ENCODE measurements around the gene SLC2A4RG. TPM values are rescaled to one million over a fixed set of nuclear protein-coding genes. Genes with fewer than 3 reads are reported as not detected.
A peak's percentile ranks its signal among the peaks of the same experiment; 100 is the strongest.
"Not testable (repeated sequence)": the region's sequence is repeated elsewhere in the genome, so short reads cannot be mapped to it uniquely, and the experiment has no call there.

SLC2A4RG gene
- total RNA-seq, 1 experiment from 2014 or later = 200 TPM

DNA sequence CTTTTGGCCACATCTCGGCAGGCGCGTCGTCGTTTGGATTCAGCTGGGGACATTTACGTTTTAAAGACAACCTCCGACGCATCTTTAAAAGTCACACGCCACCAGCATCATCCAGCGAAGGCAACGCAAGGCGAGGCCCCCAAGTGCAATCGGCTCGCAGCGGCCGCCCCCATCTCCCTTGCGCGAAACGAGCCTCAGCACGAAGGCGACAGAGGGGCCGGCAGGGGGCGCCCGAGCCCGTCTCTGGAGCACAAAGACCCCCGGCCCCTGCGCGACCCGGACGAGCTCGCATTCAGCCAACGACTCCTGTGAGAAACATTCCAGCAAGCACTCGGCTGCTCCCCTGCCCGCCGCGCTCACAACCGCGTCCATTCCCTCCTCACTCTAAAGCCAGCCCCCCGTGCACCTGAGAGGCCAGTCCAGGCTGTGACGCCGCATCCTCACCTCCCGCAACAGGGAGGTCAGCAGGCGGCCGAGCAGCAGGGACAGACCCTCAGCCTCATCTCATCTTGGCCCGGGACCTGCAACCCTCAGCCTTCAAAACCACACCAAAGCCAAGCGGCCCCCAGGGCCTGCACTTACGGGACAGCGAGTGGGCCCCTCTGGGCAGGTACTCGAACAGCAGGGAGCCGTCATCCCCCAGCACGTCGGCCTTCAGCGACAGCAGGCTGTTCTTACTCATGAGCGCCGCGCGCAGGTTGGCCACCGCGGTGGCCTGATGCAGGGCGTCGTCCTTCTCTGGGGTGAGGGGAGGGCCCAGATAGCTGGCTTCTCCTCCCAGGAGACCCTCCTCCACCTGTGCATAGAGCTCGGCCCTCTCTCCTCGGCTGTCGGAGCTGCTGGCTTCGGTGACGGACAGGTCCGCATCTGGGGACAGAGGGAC, 35.8 kb downstream of the SLC2A4RG start:
- no peak for DNase-seq (ENCODE audit: low spot score)

DNA sequence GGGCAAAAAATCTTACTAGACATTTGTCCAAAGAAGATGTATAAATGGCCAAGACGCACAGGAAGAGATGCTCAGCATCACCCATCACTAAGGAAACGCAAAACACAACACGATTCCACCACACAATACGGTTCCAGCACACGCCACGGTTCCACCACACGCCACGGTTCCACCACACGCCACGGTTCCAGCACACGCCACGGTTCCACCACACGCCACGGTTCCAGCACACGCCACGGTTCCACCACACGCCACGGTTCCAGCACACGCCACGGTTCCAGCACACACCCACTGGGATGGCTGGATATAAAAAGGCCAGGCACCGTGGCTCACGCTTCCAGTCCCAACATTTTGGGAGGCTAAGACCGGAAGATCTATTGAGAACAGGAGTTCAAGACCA, 37.3 kb downstream of the SLC2A4RG start:
- not testable (repeated sequence) for DNase-seq (ENCODE audit: low spot score)

DNA sequence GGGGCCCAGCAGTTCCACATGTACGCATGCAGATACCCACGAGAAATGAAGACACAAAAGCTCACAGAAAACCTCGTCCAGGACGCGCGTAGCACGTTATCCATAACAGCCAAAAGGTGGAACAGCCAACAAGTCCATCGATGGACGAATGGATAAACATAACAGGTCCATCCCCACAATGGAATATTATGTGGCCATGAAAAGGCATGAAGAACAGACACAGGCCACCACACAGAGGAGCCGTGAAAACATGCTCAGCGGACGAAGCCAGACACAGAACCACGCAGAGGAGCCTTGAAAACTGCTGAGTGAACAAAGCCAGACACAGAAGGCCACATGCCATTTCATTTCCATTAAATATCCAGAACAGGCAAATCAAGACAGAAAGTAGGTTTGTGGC, 38.0 kb downstream of the SLC2A4RG start:
- DNase-seq (ENCODE audit: low spot score) = no peak

DNA sequence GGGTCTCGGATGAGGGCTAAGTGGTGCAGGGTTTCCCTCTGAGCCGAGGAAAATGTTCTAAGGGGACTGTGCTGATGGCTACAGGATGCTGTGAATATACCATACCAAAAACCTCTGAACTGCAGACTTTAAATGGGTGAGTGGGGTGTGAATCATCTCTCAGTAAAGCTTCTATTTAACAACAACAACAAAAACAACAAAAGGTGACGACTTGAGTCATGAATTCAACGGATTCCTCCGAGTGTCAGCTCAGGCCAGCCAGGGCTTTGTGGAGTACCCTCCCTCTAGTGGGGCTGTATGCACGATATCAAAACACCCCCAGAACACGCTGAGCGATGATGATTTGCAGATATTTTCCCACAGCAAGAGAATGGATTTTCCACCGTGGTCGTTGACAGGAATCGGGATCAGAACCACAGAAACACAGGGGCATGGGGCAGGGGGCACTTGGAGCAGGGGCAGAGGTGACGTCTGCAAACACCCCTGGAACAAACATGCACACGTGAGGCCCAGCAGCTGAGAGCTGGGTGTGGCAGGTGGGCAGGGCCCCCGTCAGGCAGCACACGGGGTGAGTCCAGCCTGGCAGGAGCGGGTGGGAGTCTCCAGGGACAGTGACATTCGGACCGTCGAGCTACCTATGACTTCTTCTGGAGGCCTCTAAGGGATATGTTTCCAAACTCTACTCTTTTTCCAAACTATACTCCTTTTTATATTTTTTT, 38.6 kb downstream of the SLC2A4RG start:
- no peak for DNase-seq (ENCODE audit: low spot score)

DNA sequence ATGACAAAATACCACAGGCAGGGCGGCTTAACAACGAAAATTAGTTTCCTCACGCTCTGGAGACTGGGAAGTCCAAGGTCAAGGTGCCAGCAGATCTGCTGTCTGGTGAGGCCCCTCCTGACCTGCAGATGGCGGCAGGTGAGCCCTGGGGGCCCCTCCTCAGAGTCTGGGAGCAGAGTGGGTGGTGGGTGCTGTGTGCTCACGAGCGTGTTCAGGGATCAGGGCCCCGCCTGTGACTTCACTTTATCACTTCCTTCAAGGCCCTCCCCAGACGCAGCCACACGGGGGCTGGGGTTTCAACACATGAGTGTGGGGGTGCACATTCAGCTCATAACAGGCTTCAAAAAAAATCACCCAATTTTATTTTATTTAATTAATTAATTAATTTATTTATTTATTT, 39.3 kb downstream of the SLC2A4RG start:
- DNase-seq (ENCODE audit: low spot score) = no peak

DNA sequence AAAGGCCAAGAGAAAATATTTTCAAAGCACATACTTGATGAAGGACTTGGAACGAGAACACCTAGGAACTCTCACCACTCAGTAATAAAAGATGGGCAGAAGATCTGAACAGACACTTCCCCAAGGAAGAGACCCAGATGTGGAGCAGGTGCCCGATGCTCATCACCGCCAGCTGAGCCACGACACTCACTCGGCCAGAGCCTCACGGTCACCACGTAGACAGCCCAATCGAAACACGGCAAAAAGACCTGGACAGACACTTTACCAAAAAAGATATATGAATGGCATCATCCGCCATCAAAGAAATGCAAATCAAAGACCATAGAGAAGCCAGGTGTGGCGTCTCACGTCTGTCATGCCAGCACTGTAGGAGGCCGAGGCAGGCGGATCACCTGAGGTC, 41.6 kb downstream of the SLC2A4RG start:
- DNase-seq (ENCODE audit: low spot score) = no peak

DNA sequence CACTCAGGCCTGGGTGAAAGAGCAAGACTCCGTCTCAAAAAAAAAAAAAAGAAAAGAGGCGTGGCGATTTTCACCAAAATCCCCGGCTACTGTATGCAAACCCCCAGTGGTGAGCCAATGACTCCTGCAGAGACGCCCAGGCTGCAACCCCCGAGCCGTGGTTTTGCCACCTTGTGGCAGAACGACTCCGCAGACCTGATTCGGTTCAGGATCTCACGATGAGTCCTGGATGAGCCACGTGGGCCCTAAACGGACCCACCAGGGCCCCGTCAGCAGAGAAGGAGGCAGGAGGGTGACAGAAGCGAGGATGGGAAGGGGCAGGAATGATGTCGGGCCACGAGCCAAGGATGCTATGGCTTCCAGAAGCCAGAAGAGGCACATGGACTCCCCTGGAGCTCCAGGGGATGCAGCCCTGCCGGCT, 42.5 kb downstream of the SLC2A4RG start:
- DNase-seq (ENCODE audit: low spot score) = peak; percentile 28

DNA sequence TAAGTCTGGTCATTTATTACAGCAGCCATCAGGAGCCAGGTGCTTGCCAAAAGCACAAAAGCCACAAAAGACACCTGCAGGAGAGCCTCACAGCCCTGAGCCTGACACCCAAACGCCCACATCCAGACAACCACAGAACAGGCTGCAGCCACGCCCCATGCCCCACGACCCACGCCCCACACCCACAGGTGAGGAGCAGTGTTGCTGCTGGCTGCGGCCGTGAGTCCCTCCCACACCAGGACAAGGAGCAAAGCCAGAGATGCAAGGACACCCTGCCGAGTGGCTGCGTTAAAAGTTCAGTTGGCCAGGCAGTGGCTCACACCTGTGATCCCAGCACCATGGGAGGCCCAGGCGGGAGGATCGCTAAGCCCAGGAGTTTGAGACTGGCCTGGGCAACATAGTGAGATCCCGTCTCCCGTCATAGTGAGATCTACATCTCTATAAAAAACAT, 43.0 kb downstream of the SLC2A4RG start:
- no peak for DNase-seq (ENCODE audit: low spot score)

DNA sequence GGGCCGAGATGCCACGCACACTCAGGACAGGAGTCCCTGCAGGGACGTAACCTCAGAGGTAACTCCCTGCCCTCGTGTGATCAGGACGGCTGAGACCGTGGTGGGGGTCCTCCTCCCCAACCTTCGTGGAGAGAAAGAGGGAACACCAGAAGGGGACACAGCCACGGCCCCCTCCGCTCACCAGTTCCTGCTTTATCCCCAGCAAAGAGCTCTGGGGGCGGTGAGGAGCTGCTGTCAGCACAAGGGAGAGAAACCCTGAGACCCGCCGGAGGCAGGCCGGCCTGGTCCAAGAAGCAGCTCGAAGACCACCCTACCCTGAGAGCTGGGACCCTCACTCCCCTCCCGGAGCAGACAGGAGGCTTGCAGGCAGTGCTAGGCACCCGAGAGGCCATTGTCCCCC, 44.4 kb downstream of the SLC2A4RG start:
- DNase-seq (ENCODE audit: low spot score) = no peak

DNA sequence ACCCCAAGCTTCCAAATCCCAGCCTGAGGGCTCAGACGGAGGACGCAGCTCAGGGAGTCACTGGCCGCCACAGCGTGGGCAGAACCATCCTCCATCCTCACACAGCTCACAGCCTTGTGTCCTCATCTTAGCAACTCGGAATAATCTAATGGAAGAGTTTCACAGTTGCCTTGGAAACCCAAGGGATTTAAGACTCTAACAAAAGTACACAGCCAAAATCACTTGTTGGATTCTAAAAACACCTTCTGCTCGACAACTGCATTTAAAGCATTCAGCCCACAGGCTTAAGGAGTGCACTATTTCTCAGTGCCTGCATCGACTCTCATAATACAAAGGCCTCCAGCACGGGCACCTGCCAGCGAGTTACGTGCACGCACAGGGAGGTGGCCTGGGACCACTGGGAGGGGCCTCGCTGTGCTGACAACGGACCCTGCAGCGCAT, 46.1 kb downstream of the SLC2A4RG start:
- no peak for DNase-seq (ENCODE audit: low spot score)

DNA sequence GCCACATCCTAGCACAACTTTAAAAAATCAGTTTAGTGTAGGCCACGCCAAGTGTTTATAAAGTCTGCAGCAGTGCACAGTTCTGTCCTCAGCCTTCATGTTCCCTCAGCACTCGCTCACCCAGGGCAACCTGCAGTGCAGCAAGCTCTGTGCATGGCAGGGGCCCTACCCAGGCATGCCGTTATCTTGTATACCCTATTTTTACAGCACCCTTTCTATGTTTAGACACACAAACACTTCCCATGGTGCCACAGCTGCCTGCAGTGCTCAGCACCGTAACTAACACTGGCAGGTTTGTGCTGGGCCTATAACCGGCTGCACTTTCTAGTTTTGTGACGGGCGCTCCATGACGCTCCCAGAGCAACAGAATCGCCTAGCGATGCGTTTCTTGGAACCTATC, 47.7 kb downstream of the SLC2A4RG start:
- DNase-seq (ENCODE audit: low spot score) = no peak

DNA sequence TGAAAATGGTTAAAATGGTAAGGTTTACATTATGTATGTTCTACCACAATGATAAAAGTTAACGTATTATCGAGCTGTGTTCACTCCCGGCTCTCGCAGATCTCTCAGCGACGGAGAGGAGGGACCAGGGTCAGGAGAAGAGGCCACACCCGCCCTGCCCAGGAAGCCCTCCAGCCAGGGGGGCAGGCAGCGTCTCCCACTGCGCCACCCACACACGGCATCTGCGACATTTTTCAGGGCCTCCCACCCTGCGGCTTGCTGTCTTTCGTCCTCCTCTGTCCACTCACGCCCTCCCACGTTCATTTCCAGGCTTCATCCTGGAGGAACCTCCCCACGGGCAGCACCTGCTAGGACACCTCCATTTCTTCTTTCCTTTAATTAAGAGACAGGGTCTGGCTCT, 48.2 kb downstream of the SLC2A4RG start:
- no peak for DNase-seq (ENCODE audit: low spot score)

DNA sequence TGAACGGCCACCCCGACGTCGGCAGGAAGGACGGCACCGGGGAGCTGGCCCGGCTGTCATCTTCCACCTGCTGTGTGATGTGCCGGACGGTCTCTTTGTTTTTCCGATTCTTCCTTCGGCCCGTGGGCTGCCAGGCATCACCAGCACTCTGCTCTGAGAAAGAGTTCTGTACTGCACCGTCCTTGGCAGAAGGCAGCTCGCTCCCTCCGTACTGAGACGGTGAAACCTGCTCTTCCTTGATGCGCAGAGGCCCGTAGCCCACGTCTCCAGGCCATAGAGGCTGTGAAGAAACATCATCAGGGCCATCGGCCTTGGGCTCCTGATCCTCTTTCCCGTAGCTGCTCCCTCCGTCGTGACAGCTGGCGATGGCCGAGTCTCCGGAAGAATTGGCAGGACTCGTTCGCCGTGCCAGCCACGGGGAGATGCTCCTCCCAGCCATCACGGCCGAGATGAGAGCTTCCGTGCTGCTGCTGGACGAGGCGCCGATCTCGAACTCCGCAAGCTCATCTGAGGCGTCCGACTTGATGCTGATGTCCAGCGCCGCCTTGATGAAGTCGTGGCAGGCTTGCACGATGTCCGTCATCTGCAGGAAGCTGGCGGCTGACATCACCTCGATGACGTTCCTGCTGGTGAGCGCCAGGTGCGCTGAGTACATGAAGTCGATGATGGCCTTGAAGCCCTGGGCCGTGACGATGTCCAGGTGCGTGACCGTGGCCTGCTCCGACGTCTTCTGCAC, 50.4 kb downstream of the SLC2A4RG start:
- DNase-seq (ENCODE audit: low spot score) = no peak

DNA sequence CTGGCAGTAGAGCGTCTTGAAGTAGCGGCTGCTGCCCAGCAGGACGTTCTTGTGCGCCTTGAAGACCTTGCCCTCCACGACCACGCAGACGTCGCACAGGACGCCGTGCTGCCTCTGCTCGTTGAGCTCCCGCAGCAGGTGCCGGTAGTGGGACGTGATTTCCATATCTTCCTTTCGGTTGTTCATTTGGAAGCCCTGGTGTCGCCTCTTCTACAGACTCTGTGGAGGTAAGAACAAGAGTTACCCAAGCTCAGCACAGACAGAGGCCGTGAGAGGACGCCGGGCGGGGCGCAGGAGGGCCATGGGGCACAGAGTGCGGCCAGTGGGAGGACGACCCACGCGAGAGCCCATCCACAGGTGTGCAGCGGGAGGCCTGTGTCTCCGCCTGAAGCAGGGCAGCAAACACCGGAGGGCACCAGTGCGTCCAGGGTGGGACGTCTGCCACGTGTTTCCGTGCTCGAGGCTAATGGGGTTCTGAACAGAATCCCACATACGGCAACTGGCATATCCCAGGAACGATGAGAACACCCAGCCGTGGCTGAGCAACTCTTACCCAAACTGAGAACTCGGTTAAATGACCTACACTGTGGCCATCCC, 51.1 kb downstream of the SLC2A4RG start:
- no peak for DNase-seq (ENCODE audit: low spot score)

DNA sequence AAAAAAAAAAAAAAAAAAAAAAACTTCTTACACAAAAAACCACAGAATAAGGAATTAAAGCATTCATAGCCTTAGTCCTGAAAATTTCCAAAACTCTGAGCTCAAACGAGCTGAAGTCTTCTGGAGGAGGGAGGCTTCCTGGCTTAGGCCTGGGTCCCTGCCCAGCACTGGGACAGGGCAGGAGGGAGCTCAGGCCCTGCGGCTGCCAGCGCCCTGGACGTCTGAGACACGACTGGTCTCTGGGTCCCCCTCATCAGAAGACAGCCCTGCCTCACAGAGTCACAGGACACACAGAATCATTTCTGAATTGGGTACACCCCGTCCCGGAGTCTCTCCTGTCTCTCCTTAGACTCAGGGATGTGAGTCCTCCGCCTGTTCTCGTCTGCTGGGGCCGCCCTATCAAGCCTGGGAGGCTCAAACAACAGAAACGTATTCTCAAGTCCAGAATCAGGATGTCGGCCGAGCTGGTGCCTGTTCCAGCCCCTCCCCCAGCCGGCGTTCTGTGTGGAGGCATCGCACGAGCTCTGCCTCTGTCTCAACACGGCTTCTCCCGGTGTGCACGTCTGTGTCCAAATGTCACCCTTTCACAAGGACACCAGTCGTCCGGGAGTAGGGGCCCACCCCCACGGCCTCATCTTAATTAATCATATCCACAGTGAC, 52.1 kb downstream of the SLC2A4RG start:
- DNase-seq (ENCODE audit: low spot score) = no peak

DNA sequence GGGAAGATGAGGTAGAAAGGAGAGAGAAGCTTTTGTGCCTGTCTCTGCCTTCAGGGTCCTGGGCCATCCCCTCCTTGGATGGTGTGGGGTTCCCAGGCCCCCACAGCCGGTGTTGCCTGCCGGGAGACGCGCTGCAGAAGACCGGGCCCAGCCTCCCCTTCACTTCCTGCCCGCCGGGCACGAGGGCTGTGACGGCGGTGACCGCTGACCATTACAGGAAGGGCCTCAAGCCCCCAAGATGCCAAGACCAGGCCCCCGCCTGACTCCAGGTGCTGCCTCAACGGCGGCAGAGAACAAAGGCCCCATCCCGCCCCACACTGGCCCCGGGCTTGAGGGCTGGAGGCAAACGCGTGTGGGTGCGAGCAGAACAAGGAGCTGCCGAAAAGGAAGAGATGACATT, 53.3 kb downstream of the SLC2A4RG start:
- no peak for DNase-seq (ENCODE audit: low spot score)

Small RNA genes lying within 50 kb of the gene (small RNA-seq; reads per million reads assigned to genes)
- not detected for gene LIME1
- not detected for gene TNFRSF6B

Other genes with a start within 250 kb of the SLC2A4RG start
- gene EEF1A2, start 240.7 kb upstream of the SLC2A4RG start, total RNA-seq (2014; rRNA removed; shearing (Covaris generic)) = 29.8 and 38.0 TPM in 2 replicates
- gene PPDPF, start 219.0 kb upstream of the SLC2A4RG start, total RNA-seq (2014; rRNA removed; shearing (Covaris generic)) = 384 and 468 TPM in 2 replicates
- 26.3 and 31.1 TPM in 2 replicates for gene PTK6, start 202.4 kb upstream of the SLC2A4RG start, total RNA-seq (2014; rRNA removed; shearing (Covaris generic))
- gene SRMS, start 192.0 kb upstream of the SLC2A4RG start, total RNA-seq (2014; rRNA removed; shearing (Covaris generic)) = 0.13 TPM in 1 of 2 replicates, not detected in the other
- gene FNDC11, start 185.6 kb upstream of the SLC2A4RG start, total RNA-seq (2014; rRNA removed; shearing (Covaris generic)) = 2.2 and 2.4 TPM in 2 replicates
- gene HELZ2, start 165.5 kb upstream of the SLC2A4RG start, total RNA-seq (2014; rRNA removed; shearing (Covaris generic)) = 109 and 163 TPM in 2 replicates
- 42.5 and 43.6 TPM in 2 replicates for gene GMEB2, start 112.7 kb upstream of the SLC2A4RG start, total RNA-seq (2014; rRNA removed; shearing (Covaris generic))
- gene STMN3, start 86.4 kb upstream of the SLC2A4RG start, total RNA-seq (2014; rRNA removed; shearing (Covaris generic)) = 4.7 and 7.0 TPM in 2 replicates
- gene RTEL1, start 81.5 kb upstream of the SLC2A4RG start, total RNA-seq (2014; rRNA removed; shearing (Covaris generic)) = 43.0 and 55.1 TPM in 2 replicates
- 4.1 and 4.9 TPM in 2 replicates for gene TNFRSF6B, start 43.1 kb upstream of the SLC2A4RG start, total RNA-seq (2014; rRNA removed; shearing (Covaris generic))
- gene ARFRP1, start 31.8 kb upstream of the SLC2A4RG start, total RNA-seq (2014; rRNA removed; shearing (Covaris generic)) = 82.0 and 86.1 TPM in 2 replicates
- gene ZGPAT, start 31.7 kb upstream of the SLC2A4RG start, total RNA-seq (2014; rRNA removed; shearing (Covaris generic)) = 52.1 and 68.6 TPM in 2 replicates
- 267 and 295 TPM in 2 replicates for gene LIME1, start 3.1 kb upstream of the SLC2A4RG start, total RNA-seq (2014; rRNA removed; shearing (Covaris generic))
- gene ZBTB46, start 91.5 kb downstream of the SLC2A4RG start, total RNA-seq (2014; rRNA removed; shearing (Covaris generic)) = 3.3 and 5.3 TPM in 2 replicates
- gene ABHD16B, start 121.7 kb downstream of the SLC2A4RG start, total RNA-seq (2014; rRNA removed; shearing (Covaris generic)) = not detected in 2 replicates
- gene TPD52L2, start 125.5 kb downstream of the SLC2A4RG start, total RNA-seq (2014; rRNA removed; shearing (Covaris generic)) = 151 and 156 TPM in 2 replicates
- gene DNAJC5, start 155.3 kb downstream of the SLC2A4RG start, total RNA-seq (2014; rRNA removed; shearing (Covaris generic)) = 106 and 109 TPM in 2 replicates
- gene UCKL1, start 216.6 kb downstream of the SLC2A4RG start, total RNA-seq (2014; rRNA removed; shearing (Covaris generic)) = 63.2 and 68.4 TPM in 2 replicates
- 0.34 and 0.38 TPM in 2 replicates for gene ZNF512B, start 230.2 kb downstream of the SLC2A4RG start, total RNA-seq (2014; rRNA removed; shearing (Covaris generic))
- gene SAMD10, start 239.9 kb downstream of the SLC2A4RG start, total RNA-seq (2014; rRNA removed; shearing (Covaris generic)) = 47.2 and 51.9 TPM in 2 replicates
- 102 and 110 TPM in 2 replicates for gene PRPF6, start 241.4 kb downstream of the SLC2A4RG start, total RNA-seq (2014; rRNA removed; shearing (Covaris generic))